ENCODE measurements around the gene CYP2C18.
"Not testable (repeated sequence)": the region's sequence is repeated elsewhere in the genome, so short reads cannot be mapped to it uniquely, and the experiment has no call there.

Gene CYP2C18

DNA sequence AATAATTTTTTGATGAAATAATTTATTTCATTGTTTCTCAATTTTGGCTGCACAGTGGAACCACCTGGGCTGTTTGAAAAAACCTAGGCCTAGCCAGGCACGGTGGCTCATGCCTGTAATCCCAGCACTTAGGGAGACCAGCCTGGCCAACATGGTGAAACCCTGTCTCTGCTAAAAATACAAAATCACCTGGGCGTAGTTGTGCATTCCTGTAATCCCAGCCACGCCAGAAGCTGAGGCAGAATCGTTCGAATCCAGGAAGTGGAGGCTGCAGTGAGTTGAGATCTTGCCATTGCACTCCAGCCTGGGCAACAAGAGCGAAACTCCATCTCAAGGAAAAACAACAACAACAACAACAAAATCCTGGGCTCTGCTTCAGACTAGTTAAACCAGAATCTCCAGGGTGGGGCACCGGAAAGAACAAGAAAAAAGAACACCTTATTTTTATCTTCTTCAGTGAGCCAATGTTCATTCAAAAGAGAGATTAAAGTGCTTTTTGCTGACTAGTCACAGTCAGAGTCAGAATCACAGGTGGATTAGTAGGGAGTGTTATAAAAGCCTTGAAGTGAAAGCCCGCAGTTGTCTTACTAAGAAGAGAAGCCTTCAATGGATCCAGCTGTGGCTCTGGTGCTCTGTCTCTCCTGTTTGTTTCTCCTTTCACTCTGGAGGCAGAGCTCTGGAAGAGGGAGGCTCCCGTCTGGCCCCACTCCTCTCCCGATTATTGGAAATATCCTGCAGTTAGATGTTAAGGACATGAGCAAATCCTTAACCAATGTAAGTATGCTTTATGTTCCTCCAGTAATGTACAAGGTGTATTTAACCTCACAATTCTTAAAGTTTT is at the start of gene CYP2C18:
Gene CYP2C18 (plus strand): TSS at position 516 of the 841 bp plus-strand sequence. CDS start 91 bp downstream, at position 607.
- DNase-seq: no peak

DNA sequence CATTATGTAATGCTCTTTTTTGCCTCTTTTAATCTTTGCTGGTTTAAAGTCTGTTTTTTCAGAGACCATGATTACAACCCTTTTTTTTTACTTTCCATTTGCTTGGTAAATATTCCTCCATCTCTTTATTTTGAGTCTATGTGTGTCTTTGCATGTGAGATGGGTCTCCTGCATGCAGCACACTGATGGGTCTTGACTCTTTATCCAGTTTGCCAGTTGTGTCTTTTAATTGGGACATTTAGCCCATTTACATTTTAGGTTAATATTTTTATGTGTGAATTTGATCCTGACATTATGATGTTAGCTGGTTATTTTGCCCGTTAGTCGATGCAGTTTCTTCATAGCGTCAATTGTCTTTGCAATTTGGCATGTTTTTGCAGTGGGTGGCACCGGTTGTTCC is 45.4 kb upstream of the CYP2C18 start:
- not testable (repeated sequence) for DNase-seq

- DNase-seq: no peak
Observed at GRCh38 chr10:94639902-94640301, 43.6 kb upstream of the CYP2C18 start.

DNA sequence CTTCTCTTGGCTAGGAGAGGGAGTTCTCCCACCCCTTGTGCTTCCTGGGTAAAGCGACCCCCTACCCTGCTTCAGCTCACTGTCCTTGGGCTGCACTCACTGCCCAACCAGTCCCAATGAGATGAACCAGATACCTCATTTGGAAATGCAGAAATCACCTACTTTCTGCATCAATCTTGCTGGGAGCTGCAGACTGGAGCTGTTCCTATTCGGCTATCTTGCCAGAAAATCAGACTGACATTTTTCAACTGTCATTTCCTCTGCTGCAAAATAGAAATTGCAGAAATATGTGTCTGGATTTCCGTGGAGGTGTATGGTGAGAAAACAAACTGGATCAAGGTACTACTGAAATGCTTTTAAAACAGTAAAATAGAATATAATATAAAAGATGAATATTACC is 43.0 kb upstream of the CYP2C18 start:
- no peak for DNase-seq

DNA sequence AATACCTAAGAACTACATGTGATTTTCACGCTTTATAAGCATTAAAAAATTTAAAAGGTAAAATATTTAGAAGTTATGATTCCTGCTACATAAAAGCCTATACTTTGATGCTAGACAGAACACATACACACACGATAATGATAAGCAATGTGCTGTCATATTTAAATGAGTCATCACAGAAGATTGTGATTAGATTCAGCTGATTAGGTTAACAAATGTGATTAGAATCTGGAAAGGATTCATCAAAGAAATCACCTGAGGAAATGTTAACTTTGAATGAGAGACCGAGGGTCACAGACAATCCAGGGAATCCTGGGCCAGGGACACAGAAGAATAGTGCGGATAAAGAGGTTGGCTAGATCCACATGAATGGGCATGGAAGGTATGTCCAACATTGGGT is 42.0 kb upstream of the CYP2C18 start:
- no peak for DNase-seq

GRCh38 chr10:94644352-94644751 is 39.2 kb upstream of the CYP2C18 start:
- no peak for DNase-seq

DNA sequence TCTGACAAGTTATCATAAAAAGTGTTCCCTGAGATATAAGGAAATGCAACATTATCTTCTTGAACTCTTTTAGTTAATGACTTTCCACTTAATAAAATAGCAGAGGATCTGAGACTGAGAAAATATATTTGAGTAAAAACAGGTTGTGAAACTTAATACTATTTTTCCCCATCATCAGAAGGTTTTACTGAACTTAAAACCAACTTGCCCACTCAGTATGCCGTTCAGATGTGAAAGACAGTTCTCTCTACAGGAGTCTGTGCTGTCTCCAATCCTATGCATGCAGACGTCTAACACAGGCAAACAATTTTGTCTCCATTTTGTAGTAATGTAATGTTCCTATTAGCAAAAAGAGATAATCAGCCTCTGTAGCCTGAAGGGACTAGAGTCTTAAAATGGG is 38.2 kb upstream of the CYP2C18 start:
- no peak for DNase-seq

GRCh38 chr10:94655201-94655600 is 28.3 kb upstream of the CYP2C18 start:
- not testable (repeated sequence) for DNase-seq

DNA sequence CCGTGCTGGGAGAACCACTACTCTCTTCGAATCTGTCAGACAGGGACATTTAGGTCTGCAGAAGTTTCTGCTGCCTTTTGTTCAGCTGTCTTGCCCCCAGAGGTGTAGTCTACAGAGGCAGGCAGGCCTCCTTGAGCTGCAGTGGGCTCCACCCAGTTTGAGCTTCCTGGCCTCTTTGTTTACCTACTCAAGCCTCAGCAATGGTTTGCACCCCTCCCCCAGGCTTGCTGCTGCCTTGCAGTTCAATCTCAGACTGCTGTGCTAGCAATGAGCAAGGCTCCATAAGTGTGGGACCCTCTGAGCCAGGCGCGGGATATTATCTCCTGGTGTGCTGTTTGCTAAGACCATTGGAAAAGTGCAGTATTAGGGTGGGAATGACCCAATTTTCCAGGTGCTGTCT is 20.5 kb upstream of the CYP2C18 start:
- not testable (repeated sequence) for DNase-seq

- DNase-seq: no peak
Observed at GRCh38 chr10:94666391-94667102, 17.0 kb upstream of the CYP2C18 start.

DNA sequence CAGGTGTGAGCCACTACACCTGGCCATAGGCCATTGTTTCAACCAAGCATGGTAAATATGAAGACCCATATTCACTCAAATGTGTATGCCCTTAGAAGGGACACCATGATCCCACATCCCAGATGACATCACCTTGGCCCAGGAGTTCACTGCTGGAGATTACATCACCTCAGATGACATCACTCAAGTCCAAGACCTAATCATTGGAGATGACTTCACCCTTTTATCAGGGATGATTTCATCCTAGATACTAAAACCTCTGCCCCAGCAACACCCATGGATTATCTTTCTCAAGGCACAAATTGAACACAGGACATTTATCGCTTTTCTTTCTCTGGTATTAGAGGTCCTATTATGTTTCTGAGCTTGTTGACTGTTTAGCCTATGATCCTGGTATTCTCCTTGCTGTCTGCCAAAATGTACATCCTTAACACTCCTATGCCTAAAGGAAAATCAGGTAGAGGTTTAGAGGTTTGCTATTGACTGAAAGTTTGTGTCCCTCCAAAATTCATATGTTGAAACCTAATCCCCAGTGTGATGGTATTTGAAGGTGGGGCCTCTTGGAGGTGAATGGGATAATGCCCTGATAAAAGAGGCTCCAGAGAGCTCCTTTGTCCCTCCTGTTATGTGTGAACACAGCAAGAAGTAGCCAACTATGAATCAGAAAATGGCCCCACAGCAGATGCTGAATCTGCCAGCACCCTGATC is 9.8 kb upstream of the CYP2C18 start:
- no peak for DNase-seq

GRCh38 chr10:94676496-94676895 is 7.0 kb upstream of the CYP2C18 start:
- no peak for DNase-seq

- DNase-seq: no peak
Observed at GRCh38 chr10:94677691-94678090, 5.8 kb upstream of the CYP2C18 start.

GRCh38 chr10:94678475-94678874 is 5.1 kb upstream of the CYP2C18 start:
- DNase-seq: no peak

- DNase-seq: no peak
Observed at GRCh38 chr10:94680544-94680943, 3.0 kb upstream of the CYP2C18 start.

- not testable (repeated sequence) for DNase-seq
Observed at GRCh38 chr10:94682636-94683035, 893 bp upstream of the CYP2C18 start.

GRCh38 chr10:94687625-94688248 is 4.2 kb downstream of the CYP2C18 start:
- no peak for DNase-seq

DNA sequence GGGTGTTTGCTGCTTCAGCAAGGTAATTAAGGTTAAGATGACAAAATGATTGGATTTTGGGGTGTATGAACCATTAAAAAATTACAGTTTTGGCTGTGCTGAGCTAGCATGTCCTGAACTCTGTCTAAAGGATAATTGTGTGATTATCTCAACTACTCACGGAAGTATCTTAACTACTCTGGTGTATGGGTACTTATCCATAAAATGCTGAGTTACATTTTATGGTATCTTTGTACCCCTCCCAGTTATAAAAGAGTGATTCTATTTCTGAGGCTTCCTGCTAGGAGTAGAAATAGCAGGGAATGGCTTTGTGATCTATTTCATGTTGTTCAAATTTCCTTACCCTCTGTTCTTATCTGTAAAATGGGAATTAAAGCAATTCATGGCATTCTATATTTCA is 22.6 kb downstream of the CYP2C18 start:
- DNase-seq: no peak

DNA sequence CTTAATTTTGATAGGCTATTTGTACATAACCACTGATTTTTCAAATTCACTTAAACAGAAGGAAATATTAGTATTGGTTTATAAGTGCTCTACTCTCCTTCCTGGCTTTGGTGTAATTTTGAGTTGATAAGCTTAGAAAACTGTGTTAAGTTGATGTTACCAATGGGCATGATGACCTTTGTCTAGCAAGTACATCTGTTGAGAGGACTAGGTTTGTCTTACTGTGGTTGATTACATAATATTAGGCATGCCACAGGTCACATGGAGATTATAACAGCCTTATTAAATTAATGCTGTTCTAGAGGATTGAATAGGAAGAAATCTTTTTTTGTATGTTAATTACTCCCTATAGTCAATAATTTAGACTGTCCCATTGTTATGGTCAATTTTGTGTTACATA is 27.0 kb downstream of the CYP2C18 start:
- no peak for DNase-seq

DNA sequence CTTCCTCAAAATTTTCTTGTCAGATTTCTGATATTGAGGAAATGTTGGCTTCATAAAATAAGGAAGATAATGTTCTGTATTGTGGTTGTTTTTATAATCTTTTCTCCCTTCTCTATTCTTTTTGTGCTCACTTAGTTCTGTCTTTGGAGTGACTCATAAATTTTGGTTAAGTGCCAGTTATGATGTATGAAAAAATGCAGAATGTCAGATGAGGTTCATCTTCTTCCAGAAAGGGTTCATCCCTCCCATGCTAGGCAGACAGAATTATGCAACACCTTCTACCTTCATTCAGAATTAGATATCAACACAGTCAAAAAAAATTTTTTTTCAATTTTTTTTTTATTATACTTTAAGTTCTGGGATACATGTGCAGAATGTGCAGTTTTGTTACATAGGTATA is 42.3 kb downstream of the CYP2C18 start:
- DNase-seq: peak; percentile 0

DNA sequence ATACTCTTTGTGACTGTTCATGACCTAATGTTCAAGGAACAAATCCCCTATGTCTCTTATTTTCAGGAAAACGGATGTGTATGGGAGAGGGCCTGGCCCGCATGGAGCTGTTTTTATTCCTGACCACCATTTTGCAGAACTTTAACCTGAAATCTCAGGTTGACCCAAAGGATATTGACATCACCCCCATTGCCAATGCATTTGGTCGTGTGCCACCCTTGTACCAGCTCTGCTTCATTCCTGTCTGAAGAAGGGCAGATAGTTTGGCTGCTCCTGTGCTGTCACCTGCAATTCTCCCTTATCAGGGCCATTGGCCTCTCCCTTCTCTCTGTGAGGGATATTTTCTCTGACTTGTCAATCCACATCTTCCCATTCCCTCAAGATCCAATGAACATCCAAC is 51.7 kb downstream of the CYP2C18 start:
- no peak for DNase-seq

DNA sequence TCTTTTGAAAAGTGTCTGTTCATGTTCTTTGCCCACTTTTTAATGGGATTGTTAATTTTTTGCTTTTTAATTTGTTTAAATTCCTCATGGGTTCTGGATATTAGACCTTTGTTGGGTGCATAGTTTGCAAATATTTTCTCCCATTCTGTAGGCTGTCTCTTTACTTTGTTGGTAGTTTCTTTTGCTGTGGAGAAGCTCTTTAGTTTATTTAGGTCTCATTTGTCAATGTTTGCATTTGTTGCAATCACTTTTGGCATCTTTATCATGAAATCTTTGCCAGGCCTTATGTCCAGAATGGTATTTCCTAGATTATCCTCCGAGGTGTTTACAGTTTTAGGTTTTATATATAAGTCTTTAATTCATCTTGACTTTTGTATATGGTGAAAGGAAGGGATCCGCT is 55.1 kb downstream of the CYP2C18 start:
- DNase-seq: no peak

GRCh38 chr10:94747137-94747536 is 63.6 kb downstream of the CYP2C18 start:
- DNase-seq: no peak

All from fibroblast of skin of right biceps (primary cell).